Hematopoietic multipotent progenitor cell treated with erythropoietin and hydrocortisone succinate and interleukin-3 and kit ligand, for 15 days (in vitro differentiated cells): ENCODE measurements around the gene SMC6.

ENCODE experiments used
- DNase-seq: peaks from one replicate; pipeline ENCODE4 v3.0.0-alpha.2; 2015; ENCODE audit warnings: low spot score

Gene SMC6

GRCh38 chr2:17710547-17711248 is 42.9 kb downstream of the SMC6 start:
- no peak for DNase-seq

- no peak for DNase-seq
Measured at GRCh38 chr2:17709897-17710296, 43.7 kb downstream of the SMC6 start.

DNA sequence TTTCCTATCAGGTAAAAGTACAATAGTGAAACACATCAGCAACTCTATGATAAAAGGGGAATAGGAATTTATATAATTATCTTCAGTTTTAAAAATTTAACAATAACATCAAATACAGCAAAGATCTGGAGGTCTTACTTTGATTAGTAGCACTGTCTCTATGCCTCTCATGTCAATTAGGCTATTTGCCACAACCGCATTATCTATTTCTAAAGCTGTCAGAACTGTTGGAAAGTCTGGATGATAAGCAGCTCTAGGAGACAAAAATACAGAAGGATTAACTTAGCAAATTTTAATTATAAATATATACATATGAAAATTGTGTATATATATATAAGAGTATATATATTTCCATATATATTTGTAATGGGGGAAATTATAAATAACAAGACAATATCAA is 45.1 kb downstream of the SMC6 start:
- DNase-seq: no peak

DNA sequence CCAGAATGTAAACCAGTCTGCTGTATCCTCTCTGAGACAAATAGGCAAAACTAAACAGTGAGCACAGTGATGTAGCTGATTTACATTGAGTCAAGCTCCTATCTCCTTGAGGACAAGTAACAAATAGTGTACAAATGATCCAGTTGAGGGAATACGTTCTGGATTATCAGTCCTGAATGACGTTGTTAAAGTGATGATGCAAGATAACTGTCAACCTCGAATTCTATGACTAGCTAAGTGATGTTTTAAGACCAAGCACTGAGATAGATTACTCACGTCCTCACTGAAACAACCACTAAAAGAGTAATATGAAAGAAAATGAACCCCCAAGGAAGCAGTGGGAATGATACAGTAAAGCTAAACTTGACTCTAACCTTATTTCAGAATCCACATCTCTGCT is 46.8 kb downstream of the SMC6 start:
- DNase-seq: no peak

- no peak for DNase-seq
Measured at GRCh38 chr2:17690776-17691175, 62.8 kb downstream of the SMC6 start.

DNA sequence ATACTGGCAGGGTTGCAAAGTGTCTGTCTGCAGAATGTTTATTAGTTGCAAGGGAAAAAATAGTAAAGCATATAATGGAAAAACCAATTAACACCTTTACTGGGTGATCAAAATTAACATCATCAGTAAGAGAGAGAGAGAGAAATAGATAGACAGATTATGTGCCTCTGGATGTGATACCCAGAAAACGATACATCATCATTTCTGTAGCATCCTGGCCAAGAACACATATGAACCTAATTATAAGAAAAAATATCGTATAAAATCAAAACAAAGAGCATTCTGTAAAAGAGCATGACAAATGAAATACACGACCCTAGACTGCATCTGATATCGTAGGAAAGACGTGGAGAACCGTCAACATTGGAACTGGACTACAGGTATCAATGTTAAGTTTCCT is 64.6 kb downstream of the SMC6 start:
- no peak for DNase-seq

- DNase-seq: no peak
Measured at GRCh38 chr2:17688600-17688999, 65.0 kb downstream of the SMC6 start.

- no peak for DNase-seq
Measured at GRCh38 chr2:17683981-17684380, 69.6 kb downstream of the SMC6 start.

DNA sequence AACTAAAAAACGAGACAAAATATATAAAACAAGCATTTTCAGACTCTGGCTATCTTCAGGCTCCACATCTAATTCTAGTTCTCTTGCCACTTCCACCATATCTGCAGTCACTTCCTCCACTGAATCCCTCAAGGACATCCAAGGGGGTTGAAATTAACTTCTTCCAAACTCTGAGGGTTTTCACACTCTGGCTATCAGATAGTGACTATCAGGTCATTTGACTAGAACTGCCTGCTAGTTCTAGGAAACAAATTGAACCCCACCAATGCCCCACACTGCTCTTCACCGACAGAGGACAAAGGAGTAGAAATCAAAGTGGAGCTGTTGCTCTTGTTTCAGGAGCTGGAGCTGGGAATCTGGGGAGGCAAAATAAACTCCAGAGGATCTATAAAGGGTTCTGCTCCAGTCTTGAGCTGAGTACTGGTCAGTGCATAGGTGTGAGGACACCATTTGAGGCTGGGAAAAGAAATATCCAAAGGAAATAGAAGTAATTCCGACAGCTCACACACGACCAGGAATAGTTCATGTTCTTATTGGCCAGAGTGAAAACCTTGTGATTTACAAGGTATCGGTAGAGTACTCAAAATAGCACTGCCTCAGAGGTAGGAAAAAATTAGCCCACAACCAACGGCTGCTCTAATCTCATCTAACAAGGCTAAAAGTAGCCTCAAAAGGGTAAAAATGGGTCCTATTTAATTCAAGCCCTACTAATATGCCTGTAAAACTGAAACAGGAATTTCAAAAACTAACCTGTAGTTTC is 71.3 kb downstream of the SMC6 start:
- DNase-seq: no peak

DNA sequence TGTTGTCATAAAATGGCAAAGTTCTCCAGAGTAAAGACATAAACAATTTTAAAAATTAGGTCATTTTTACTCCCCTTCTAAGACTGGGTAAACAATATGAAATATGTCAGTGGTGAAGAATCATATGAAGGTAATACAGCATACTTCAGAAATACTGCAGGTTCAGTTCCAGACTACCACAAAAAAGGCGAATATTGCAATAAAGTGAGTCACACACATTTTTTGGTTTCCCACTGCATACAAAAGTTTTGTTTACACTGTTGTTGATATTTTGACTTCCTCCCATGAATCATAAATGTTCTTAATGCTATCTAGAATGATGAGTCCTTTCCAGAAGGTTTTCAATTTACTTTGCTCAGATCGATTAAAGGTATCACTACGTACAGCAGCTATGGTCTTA is 73.5 kb downstream of the SMC6 start:
- DNase-seq: no peak

GRCh38 chr2:17674817-17675216 is 78.8 kb downstream of the SMC6 start:
- DNase-seq: no peak

DNA sequence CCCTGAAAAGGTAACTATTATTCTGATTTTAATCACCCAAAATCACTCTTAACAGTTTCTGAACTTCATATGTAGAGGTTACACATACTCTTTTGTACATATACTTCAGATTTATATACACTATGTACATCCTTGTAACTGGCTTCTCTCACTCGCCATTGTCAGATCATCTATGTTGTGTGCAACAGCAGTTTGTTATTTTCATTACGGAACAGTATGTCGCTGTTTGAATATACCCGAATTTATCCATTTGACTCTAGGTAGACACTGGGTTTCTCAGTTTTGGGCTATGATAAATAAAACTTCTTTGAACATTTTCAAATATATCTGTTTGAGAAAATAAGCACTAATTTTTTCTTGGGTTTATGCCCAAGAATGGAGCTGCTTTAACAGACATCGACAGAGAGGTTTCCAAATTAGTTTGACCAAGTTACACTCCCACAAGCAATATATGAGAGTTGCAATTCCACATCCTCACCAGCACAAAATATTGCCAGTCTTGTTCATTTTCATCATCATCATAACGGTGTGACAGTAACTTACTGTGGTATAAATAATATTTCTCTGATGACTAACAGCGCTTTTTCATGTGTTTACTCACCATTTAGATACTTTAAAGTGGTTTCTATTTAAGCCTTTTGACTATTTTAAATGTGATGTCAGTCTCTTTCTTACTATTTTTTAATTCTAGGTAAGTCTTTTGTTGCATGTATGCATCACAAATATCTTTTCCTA is 80.9 kb downstream of the SMC6 start:
- DNase-seq: no peak

DNA sequence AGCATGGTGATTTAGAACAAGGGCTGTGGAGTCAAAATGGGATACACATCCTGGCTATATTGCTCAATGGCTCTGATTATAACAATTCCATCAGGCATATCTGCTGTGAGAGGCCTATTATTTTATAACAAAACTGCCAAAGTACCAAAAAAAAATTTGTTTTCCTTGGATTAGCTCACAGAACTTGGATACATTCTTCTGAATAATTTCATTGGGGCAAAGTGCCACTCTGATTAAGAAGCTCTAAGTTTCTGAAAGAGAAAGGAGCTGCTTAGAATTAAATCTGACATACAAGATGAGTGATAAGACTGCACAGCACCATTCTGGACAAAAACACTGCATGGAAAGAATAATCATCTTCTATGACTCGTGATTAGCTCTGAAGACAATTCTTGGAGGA is 85.7 kb downstream of the SMC6 start:
- DNase-seq: no peak

DNA sequence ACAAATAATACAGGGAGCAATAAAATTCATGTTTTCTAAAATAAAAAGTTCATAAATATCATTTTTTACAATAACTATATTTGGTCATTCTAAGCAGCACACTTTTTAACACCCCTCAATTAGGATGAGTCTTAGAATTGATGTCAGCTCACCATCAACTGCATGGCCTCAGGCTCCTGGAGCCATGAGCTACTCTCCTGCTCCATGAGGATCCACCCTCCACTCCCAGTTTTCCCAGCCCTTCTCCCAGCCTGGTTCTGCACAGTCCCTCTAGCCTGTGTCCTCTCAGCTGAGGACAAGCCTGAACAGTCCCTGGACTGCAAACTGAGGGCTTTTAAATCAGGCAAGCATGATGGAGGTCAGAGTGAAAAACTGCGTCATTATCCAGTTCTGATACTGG is 89.1 kb downstream of the SMC6 start:
- no peak for DNase-seq

DNA sequence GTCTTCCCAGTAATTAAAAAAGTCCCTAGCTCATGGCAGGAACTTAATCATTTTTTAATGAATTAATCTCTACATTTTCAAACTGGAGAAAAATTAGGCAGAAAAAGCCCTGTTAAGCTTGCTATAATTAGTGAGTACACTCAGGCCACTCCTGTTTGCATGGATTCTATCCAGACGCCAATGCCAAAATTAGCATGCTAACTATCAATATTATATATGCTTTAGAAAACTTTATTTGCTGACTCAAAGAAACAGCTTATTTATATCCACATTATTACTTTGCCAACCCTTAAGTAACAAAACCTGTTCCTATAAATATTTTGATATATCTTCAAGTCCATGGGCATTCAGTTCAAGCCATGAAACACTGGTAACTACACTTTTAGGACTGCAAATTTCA is 90.9 kb downstream of the SMC6 start:
- no peak for DNase-seq

DNA sequence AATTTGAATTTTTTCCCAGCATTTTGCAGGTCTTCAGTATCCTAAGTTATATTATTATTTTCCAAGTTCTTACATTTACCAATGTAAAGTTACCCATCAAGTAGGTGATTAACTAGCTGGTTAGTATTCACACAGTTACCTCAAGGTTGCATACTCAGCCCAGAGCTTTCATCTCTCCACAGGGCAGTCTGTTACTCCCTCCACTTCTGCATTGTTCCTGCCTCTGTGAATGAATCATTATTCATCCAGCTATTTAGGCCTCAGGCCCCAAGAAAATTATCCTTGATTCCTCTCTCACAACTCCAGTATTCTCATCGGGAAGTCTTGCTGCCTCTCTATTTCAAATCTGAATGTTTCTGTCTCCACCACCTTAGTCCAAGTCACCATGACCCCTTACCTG is 92.2 kb downstream of the SMC6 start:
- DNase-seq: no peak

GRCh38 chr2:17660219-17660618 is 93.4 kb downstream of the SMC6 start:
- DNase-seq: no peak

GRCh38 chr2:17658251-17658843 is 95.3 kb downstream of the SMC6 start:
- DNase-seq: no peak

GRCh38 chr2:17657759-17658158 is 95.9 kb downstream of the SMC6 start:
- no peak for DNase-seq

- no peak for DNase-seq
Measured at GRCh38 chr2:17652681-17653394, 100.8 kb downstream of the SMC6 start.

GRCh38 chr2:17649026-17649425 is 104.6 kb downstream of the SMC6 start:
- DNase-seq: no peak

DNA sequence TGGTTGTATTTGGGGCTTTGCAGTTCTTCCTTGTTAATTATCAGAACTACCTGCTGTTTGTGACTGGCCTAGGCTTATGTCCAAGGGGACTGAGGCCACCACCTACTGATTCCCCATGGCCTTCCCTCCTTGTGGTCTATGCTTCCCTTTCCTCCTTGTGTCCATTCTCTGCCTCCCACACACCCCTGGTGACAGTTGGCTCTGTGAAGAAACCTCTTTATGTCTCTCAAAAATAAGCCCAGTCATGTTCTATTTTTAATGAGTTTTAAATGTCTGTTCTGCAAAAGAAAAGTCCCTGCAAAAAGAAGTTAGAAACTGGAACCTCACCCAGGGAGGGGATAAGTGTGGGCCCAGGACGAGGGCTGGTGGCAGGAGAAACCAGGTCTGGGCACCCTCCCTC is 105.0 kb downstream of the SMC6 start:
- no peak for DNase-seq
